ENCODE results near the gene DLL1.

- TF ChIP-seq CTCF (IDR thresholded peaks at IDR 0.05; ENCODE audit: low read depth, low read length) (no peak), EZH2phosphoT487 (IDR thresholded peaks at IDR 0.05; ENCODE audit: low read depth) (no peak)
Observed at GRCh38 chr6:170257376-170257775, 33.5 kb downstream of the DLL1 start.

All from OCI-LY3 (cell line).